GM13976 (cell line): ENCODE results near the gene CHST12.

Experiments
- DNase-seq: peaks from one replicate; pipeline ENCODE4 v3.0.0; 2012; ENCODE audit warnings: low spot score
- CTCF ChIP-seq: IDR thresholded peaks from 2 replicates; pipeline ENCODE4 v1.5.1; 2012; ENCODE audit warnings: borderline replicate concordance, mild to moderate bottlenecking; ENCODE audit not compliant: insufficient read depth; ENCODE audit errors: extremely low read depth, missing control alignments, control extremely low read depth
- in situ Hi-C: fragments of 300-500 bp; cut with MboI; formaldehyde crosslinking; loops from one replicate; pipeline ENCODE4 v1.12.0; 2022; ENCODE audit warnings: low sequenced_read_pairs, mixed read lengths, inconsistent platforms; ENCODE audit not compliant: unreplicated experiment

The CHST12 gene

GRCh38 chr7:2443491-2443890 lies 40.1 kb downstream of the CHST12 start:
- no peak for TF ChIP-seq CTCF
- no peak for DNase-seq
- in situ Hi-C loops = no loop called here

- in situ Hi-C loops = no loop called here
- DNase-seq = no peak
- no peak for TF ChIP-seq CTCF
Observed at GRCh38 chr7:2444476-2444875, 41.1 kb downstream of the CHST12 start.

- no peak for DNase-seq
- in situ Hi-C loops = no loop called here
- TF ChIP-seq CTCF = no peak
Observed at GRCh38 chr7:2445047-2445446, 41.6 kb downstream of the CHST12 start.

GRCh38 chr7:2445898-2446555 lies 42.6 kb downstream of the CHST12 start:
- in situ Hi-C loops = no loop called here
- no peak for TF ChIP-seq CTCF
- DNase-seq = no peak

- in situ Hi-C loops = no loop called here
Observed at GRCh38 chr7:2446676-2447075, 43.3 kb downstream of the CHST12 start.

GRCh38 chr7:2450198-2451107 lies 47.0 kb downstream of the CHST12 start:
- DNase-seq = no peak
- in situ Hi-C loops = no loop called here
- no peak for TF ChIP-seq CTCF

More at GRCh38 chr7:2446676-2447075, 43.3 kb downstream of the CHST12 start:
- DNase-seq = no peak
- TF ChIP-seq CTCF = no peak
